Lower lobe of right lung (tissue), 2 donors: ENCODE data around the gene HAUS3. TPM values are rescaled to one million over a fixed set of nuclear protein-coding genes. Genes with fewer than 3 reads are reported as not detected.

Experiments used
- ATAC-seq, 2 donors: fragments of 200-7000 bp; cut with Tn5 transposase; one replicate each; pipeline ENCODE4 v1.9.1; 2020 to 2022; ENCODE audit warnings: mild to moderate bottlenecking in 2 of 2, moderate library complexity in 2 of 2
- DNase-seq: peaks from one replicate; pipeline ENCODE4 v3.0.0-alpha.2; 2020
- H3K27ac ChIP-seq: fragments of 200-600 bp; one replicate; pipeline ENCODE4 v1.8.0; 2022
- H3K27me3 ChIP-seq: fragments of 200-600 bp; one replicate; pipeline ENCODE4 v1.8.0; 2022; ENCODE audit warnings: low read depth
- H3K36me3 ChIP-seq: fragments of 200-600 bp; one replicate; pipeline ENCODE4 v1.8.0; 2022; ENCODE audit warnings: mild to moderate bottlenecking
- H3K4me1 ChIP-seq: fragments of 200-600 bp; one replicate; pipeline ENCODE4 v1.8.0; 2022
- H3K4me3 ChIP-seq: fragments of 200-600 bp; one replicate; pipeline ENCODE4 v1.8.0; 2022; ENCODE audit warnings: mild to moderate bottlenecking
- H3K9me3 ChIP-seq: fragments of 200-600 bp; one replicate; pipeline ENCODE4 v1.8.0; 2022
- intact Hi-C: fragments of 100-400 bp; cut with DNase I; formaldehyde crosslinking; loops from one replicate; pipeline ENCODE4 v1.11.0; 2022
- total RNA-seq: library from RNA; stranded (reverse); fragmentation: NEBNext Ultra II Directional; extraction: Animal tissue kit (Norgen Biotek cat#: 25700); gene quantifications from one replicate; pipeline ENCODE4 v1.2.1, GENCODE V29; 2021
- TF ChIP-seq, protein P1 (sequence below): fragments of 200-600 bp; IDR thresholded peaks from one replicate; pipeline ENCODE4 v1.8.0; 2022; ENCODE audit warnings: antibody characterized with exemption, mild to moderate bottlenecking
- donor health status: DM: no; HTN: yes; CAD: no; lungs with severe emphysema.

The HAUS3 gene
- total RNA-seq, 1 donor from 2014 or later = 12.3 TPM

GRCh38 chr4:2273657-2274319 is 31.9 kb upstream of the HAUS3 start:
- intact Hi-C loops = no loop called here
- no peak for ATAC-seq
- Histone ChIP-seq H3K27ac (no peak overlapping the region), H3K4me3 (no peak overlapping the region), H3K9me3 (no peaks in the 10 kb centered on the region), H3K4me1 (no peaks in the 10 kb centered on the region), H3K36me3 (no peaks in the 10 kb centered on the region), H3K27me3 (no peaks in the 10 kb centered on the region)
- TF ChIP-seq, protein P1, sequence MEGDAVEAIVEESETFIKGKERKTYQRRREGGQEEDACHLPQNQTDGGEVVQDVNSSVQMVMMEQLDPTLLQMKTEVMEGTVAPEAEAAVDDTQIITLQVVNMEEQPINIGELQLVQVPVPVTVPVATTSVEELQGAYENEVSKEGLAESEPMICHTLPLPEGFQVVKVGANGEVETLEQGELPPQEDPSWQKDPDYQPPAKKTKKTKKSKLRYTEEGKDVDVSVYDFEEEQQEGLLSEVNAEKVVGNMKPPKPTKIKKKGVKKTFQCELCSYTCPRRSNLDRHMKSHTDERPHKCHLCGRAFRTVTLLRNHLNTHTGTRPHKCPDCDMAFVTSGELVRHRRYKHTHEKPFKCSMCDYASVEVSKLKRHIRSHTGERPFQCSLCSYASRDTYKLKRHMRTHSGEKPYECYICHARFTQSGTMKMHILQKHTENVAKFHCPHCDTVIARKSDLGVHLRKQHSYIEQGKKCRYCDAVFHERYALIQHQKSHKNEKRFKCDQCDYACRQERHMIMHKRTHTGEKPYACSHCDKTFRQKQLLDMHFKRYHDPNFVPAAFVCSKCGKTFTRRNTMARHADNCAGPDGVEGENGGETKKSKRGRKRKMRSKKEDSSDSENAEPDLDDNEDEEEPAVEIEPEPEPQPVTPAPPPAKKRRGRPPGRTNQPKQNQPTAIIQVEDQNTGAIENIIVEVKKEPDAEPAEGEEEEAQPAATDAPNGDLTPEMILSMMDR = no peak
- no peak for DNase-seq

DNA sequence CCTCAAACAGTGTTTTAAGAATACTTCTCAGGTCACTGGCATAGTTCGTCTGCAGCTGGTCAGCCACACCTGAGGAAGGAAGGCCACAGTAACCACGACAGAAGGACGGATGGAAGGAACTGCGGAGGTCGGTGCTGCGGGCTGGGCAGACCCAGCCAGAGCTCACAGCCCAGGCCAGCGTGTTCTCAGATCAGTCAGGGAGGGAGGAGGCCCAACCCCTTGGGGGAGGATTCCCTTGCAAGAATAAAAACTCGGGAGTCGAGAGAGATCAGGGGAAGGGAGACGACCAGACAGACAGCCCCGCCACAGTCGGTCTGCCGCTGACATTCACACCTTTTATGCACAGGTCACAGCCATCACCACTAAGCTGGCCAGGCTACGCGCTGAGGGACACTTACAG is 31.3 kb upstream of the HAUS3 start:
- TF ChIP-seq, protein P1 = no peak
- no peaks in the 10 kb centered on the region for H3K36me3 ChIP-seq
- intact Hi-C loops = no loop called here
- ATAC-seq (no peak), DNase-seq (no peak)
- no peaks in the 10 kb centered on the region for H3K4me1 ChIP-seq
- no peak overlapping the region for H3K27ac ChIP-seq
- H3K4me3 ChIP-seq = no peak overlapping the region
- H3K9me3 ChIP-seq = no peaks in the 10 kb centered on the region
- no peaks in the 10 kb centered on the region for H3K27me3 ChIP-seq

GRCh38 chr4:2272828-2273120 is 30.9 kb upstream of the HAUS3 start:
- intact Hi-C loops = no loop called here
- no peaks in the 10 kb centered on the region for H3K36me3 ChIP-seq
- no peak overlapping the region for H3K27ac ChIP-seq
- TF ChIP-seq, protein P1 = no peak
- no peak overlapping the region for H3K4me3 ChIP-seq
- DNase-seq = no peak
- no peaks in the 10 kb centered on the region for H3K4me1 ChIP-seq
- no peaks in the 10 kb centered on the region for H3K9me3 ChIP-seq
- H3K27me3 ChIP-seq = no peaks in the 10 kb centered on the region
- no peak for ATAC-seq

- Histone ChIP-seq H3K27ac (no peak overlapping the region), H3K4me1 (no peaks in the 10 kb centered on the region), H3K36me3 (no peaks in the 10 kb centered on the region), H3K4me3 (no peak overlapping the region), H3K9me3 (no peaks in the 10 kb centered on the region), H3K27me3 (no peaks in the 10 kb centered on the region)
- ATAC-seq (no peak), DNase-seq (no peak)
- TF ChIP-seq, protein P1 = no peak
- intact Hi-C loops = no loop called here
Measured at GRCh38 chr4:2272026-2272827, 30.3 kb upstream of the HAUS3 start.

- Histone ChIP-seq H3K9me3 (no peaks in the 10 kb centered on the region), H3K4me3 (no peak overlapping the region), H3K27ac (no peak overlapping the region), H3K36me3 (no peaks in the 10 kb centered on the region), H3K27me3 (no peaks in the 10 kb centered on the region), H3K4me1 (peaks cover 6% of the 10 kb centered on the region)
- TF ChIP-seq, protein P1 = no peak
- intact Hi-C loops = no loop called here
- DNase-seq = no peak
- peak in 1 of 2 donors; percentile 7 for ATAC-seq
Measured at GRCh38 chr4:2271279-2272025, 29.5 kb upstream of the HAUS3 start.
